AG04450 (cell line): Measurements from ENCODE around the gene C2orf92. TPM values are rescaled to one million over a fixed set of nuclear protein-coding genes. Genes with fewer than 3 reads are reported as not detected.

Source experiments
- CTCF ChIA-PET: fragments of 300-600, 350-600 bp; formaldehyde crosslinking; extraction: SDS; loops from one replicate; lab custom pipeline; 2022; ENCODE audit warnings: antibody characterized with exemption, inconsistent platforms; lab: Charles Lee
- POLR2A ChIA-PET: fragments of 350-600 bp; formaldehyde crosslinking; extraction: SDS; loops from one replicate; lab custom pipeline; 2021; ENCODE audit warnings: antibody characterized with exemption, inconsistent platforms; lab: Yijun Ruan, JAX
- DNase-seq: peaks from one replicate; pipeline ENCODE4 v3.0.0-alpha.2; 2011; ENCODE audit warnings: low read depth, low spot score
- H3K27ac ChIP-seq: one replicate; pipeline ENCODE4 v1.5.1; 2012; ENCODE audit warnings: low read depth, low read length, control low read depth
- H3K27me3 ChIP-seq: one replicate; pipeline ENCODE4 v1.6.0; 2012; ENCODE audit warnings: low read length; ENCODE audit not compliant: control insufficient read depth, insufficient read depth
- H3K4me3 ChIP-seq: 2 replicates; pipeline ENCODE4 v1.5.1; 2011; ENCODE audit warnings: mild to moderate bottlenecking, low read depth, low read length, control low read depth
- H3K9me3 ChIP-seq: 2 replicates; pipeline ENCODE4 v1.5.1; 2012; ENCODE audit warnings: low read length; ENCODE audit not compliant: control insufficient read depth, insufficient read depth
- CTCF ChIP-seq: IDR thresholded peaks from 2 replicates; pipeline ENCODE4 v1.5.1; 2011; ENCODE audit warnings: low read depth, low read length, control low read depth, inconsistent platforms
- polyA plus RNA-seq: library from polyadenylated mRNA; depleted of rRNA; stranded (reverse); fragments of >200 nt; gene quantifications from 2 replicates; pipeline ENCODE4 v1.2.3, GENCODE V29; 2011

C2orf92 gene
- polyA plus RNA-seq, 1 experiment: 1.5 TPM

- no peak overlapping the region for H3K4me3 ChIP-seq
- peaks cover 37% of the 10 kb centered on the region for H3K9me3 ChIP-seq
- no peak for DNase-seq
- ChIA-PET POLR2A (interaction anchor here (0.6 to 1.0 kb wide), 2 partner anchors 18 to 46 kb away, joined by 3 to 7 read pairs; no protein-coding TSS in a partner anchor), CTCF (interaction anchor here (1.0 to 3.0 kb wide), 4 partner anchors 17 to 136 kb away, joined by 5 to 9 read pairs (median 6); no protein-coding TSS in a partner anchor)
- H3K27me3 ChIP-seq: peaks cover 20% of the 10 kb centered on the region
- peak overlapping the region; percentile 54 for H3K27ac ChIP-seq
- TF ChIP-seq CTCF: no peak
Measured at GRCh38 chr2:97726261-97727064, 57.0 kb downstream of the C2orf92 start.

- ChIA-PET POLR2A (interaction anchor here (1.1 kb wide), 1 partner anchor 19 kb away, joined by 5 read pairs; no protein-coding TSS in a partner anchor), CTCF (interaction anchor here (1.0 to 3.0 kb wide), 4 partner anchors 14 to 137 kb away, joined by 4 to 9 read pairs (median 6); no protein-coding TSS in a partner anchor)
- DNase-seq: no peak
- Histone ChIP-seq H3K4me3 (no peak overlapping the region), H3K9me3 (peaks cover 41% of the 10 kb centered on the region), H3K27me3 (peaks cover 20% of the 10 kb centered on the region), H3K27ac (no peak overlapping the region)
- TF ChIP-seq CTCF: no peak
Measured at GRCh38 chr2:97727296-97727695, 57.8 kb downstream of the C2orf92 start.

- ChIA-PET POLR2A (interaction anchor here (1.1 kb wide), 1 partner anchor 18 kb away, joined by 5 read pairs; no protein-coding TSS in a partner anchor), CTCF (interaction anchor here (1.0 to 3.0 kb wide), 3 partner anchors 13 to 30 kb away, joined by 4 to 9 read pairs (median 8); no protein-coding TSS in a partner anchor)
- Histone ChIP-seq H3K27ac (no peak overlapping the region), H3K9me3 (peaks cover 45% of the 10 kb centered on the region), H3K4me3 (no peak overlapping the region), H3K27me3 (peaks cover 18% of the 10 kb centered on the region)
- no peak for DNase-seq
- no peak for TF ChIP-seq CTCF
Measured at GRCh38 chr2:97728091-97728731, 58.7 kb downstream of the C2orf92 start.

- POLR2A ChIA-PET: no interaction called here
- CTCF ChIA-PET: interaction anchor here (0.8 to 3.1 kb wide), 2 partner anchors 10 to 30 kb away, joined by 3 to 15 read pairs; no protein-coding TSS in a partner anchor
- DNase-seq: no peak
- H3K27ac ChIP-seq: no peak overlapping the region
- peaks cover 5% of the 10 kb centered on the region for H3K27me3 ChIP-seq
- no peak for TF ChIP-seq CTCF
- H3K9me3 ChIP-seq: peaks cover 34% of the 10 kb centered on the region
- H3K4me3 ChIP-seq: no peak overlapping the region
Measured at GRCh38 chr2:97730245-97730644, 60.7 kb downstream of the C2orf92 start.
